Smooth muscle cell (in vitro differentiated cells): Measurements from ENCODE around the gene SUCLG2. TPM values are rescaled to one million over a fixed set of nuclear protein-coding genes. Genes with fewer than 3 reads are reported as not detected.

Experiments used
- DNase-seq: peaks from one replicate; lab custom pipeline; 2025; ENCODE audit not compliant: unreplicated experiment; lab: John Stamatoyannopoulos, UW
- H2AFZ ChIP-seq: fragments of 200-600 bp; sonication (generic); 2 replicates; pipeline ENCODE4 v1.6.0; 2016; ENCODE audit warnings: antibody characterized with exemption, low read depth, mild to moderate bottlenecking
- H3F3A ChIP-seq: fragments of 200-600 bp; sonication (generic); 2 replicates; pipeline ENCODE4 v1.6.0; 2017; ENCODE audit warnings: antibody characterized with exemption, low read depth
- H3K27ac ChIP-seq: fragments of 200-600 bp; sonication (generic); 2 replicates; pipeline ENCODE4 v1.5.1; 2016; ENCODE audit warnings: low read depth, mild to moderate bottlenecking
- H3K27me3 ChIP-seq: fragments of 200-600 bp; sonication (generic); 2 replicates; pipeline ENCODE4 v1.6.1; 2016; ENCODE audit warnings: low read depth, mild to moderate bottlenecking
- H3K36me3 ChIP-seq: fragments of 200-600 bp; sonication (generic); 2 replicates; pipeline ENCODE4 v1.5.1; 2016; ENCODE audit warnings: low read depth
- H3K4me1 ChIP-seq: fragments of 200-600 bp; sonication (generic); 2 replicates; pipeline ENCODE4 v1.5.1; 2016; ENCODE audit warnings: low read depth
- H3K4me2 ChIP-seq: fragments of 200-600 bp; sonication (generic); 2 replicates; pipeline ENCODE4 v1.6.0; 2016; ENCODE audit warnings: mild to moderate bottlenecking
- H3K4me3 ChIP-seq: fragments of 200-600 bp; sonication (generic); 2 replicates; pipeline ENCODE4 v1.5.1; 2016; ENCODE audit warnings: mild to moderate bottlenecking
- H3K79me2 ChIP-seq: fragments of 200-600 bp; sonication (generic); 2 replicates; pipeline ENCODE4 v1.6.0; 2016; ENCODE audit warnings: low read depth, mild to moderate bottlenecking
- H3K9ac ChIP-seq: fragments of 200-600 bp; sonication (generic); 2 replicates; pipeline ENCODE4 v1.6.0; 2016; ENCODE audit warnings: low read depth
- H3K9me3 ChIP-seq: fragments of 200-600 bp; sonication (generic); replicated peaks from 2 replicates; pipeline ENCODE4 v1.5.1; 2016; ENCODE audit warnings: low read depth
- H4K20me1 ChIP-seq: fragments of 200-600 bp; sonication (generic); 2 replicates; pipeline ENCODE4 v1.6.0; 2016; ENCODE audit warnings: low read depth
- CTCF ChIP-seq: fragments of 200-600 bp; sonication (generic); IDR thresholded peaks from 2 replicates; pipeline ENCODE4 v1.5.1; 2017; ENCODE audit warnings: borderline replicate concordance, mild to moderate bottlenecking, antibody characterized with exemption; ENCODE audit not compliant: insufficient read depth, poor library complexity, severe bottlenecking
- WGBS: methylation state at CpG from one replicate; pipeline ENCODE4 v1.1.7; 2016; ENCODE audit warnings: low lambda C conversion rate; 5-methylcytosine and 5-hydroxymethylcytosine counted together
- polyA plus RNA-seq: library from polyadenylated mRNA; unstranded; fragments of >200 nt; fragmentation: Nextera tagmentation; extraction: Ambion mirVana; gene quantifications from 2 replicates; pipeline ENCODE4 v1.2.1, GENCODE V29; 2016
- total RNA-seq: library from RNA; depleted of rRNA; stranded (reverse); fragments of >200 nt; gene quantifications from 2 replicates; pipeline ENCODE4 v1.2.3, GENCODE V29; 2014

The SUCLG2 gene
- total and polyA plus RNA-seq, 2 experiments from 2014 or later = 40.3 to 45.4 TPM

- DNase-seq = no peak
- Histone ChIP-seq H3K4me3 (no peak overlapping the region), H3K27me3 (no peaks in the 10 kb centered on the region), H3K36me3 (no peaks in the 10 kb centered on the region), H3K9ac (no peak overlapping the region), H3K4me2 (no peak overlapping the region), H3K4me1 (no peaks in the 10 kb centered on the region), H3K79me2 (no peaks in the 10 kb centered on the region), H3K9me3 (no peaks in the 10 kb centered on the region), H2AFZ (no peak overlapping the region), H3K27ac (no peak overlapping the region), H4K20me1 (no peaks in the 10 kb centered on the region), H3F3A (no peaks in the 10 kb centered on the region)
- WGBS = 76% methylated on average over 1 of the region's 1 CpG
- no peak for TF ChIP-seq CTCF
These were observed 222.5 kb downstream of the SUCLG2 start for GRCh38 chr3:67431887-67432286.

GRCh38 chr3:67423722-67424121 is 230.7 kb downstream of the SUCLG2 start:
- no peaks in the 10 kb centered on the region for H3K4me1 ChIP-seq
- H3K4me2 ChIP-seq = no peak overlapping the region
- H3K27ac ChIP-seq = no peak overlapping the region
- no peak overlapping the region for H2AFZ ChIP-seq
- no peaks in the 10 kb centered on the region for H4K20me1 ChIP-seq
- no peaks in the 10 kb centered on the region for H3F3A ChIP-seq
- peaks cover 9% of the 10 kb centered on the region for H3K36me3 ChIP-seq
- no peak overlapping the region for H3K9ac ChIP-seq
- TF ChIP-seq CTCF = no peak
- H3K4me3 ChIP-seq = no peak overlapping the region
- peaks cover 9% of the 10 kb centered on the region for H3K9me3 ChIP-seq
- H3K79me2 ChIP-seq = no peaks in the 10 kb centered on the region
- no peaks in the 10 kb centered on the region for H3K27me3 ChIP-seq
- DNase-seq = no peak

- WGBS = 79% methylated on average over 1 of the region's 1 CpG
- Histone ChIP-seq H3K4me2 (no peak overlapping the region), H3K4me3 (no peak overlapping the region), H2AFZ (no peak overlapping the region), H3K79me2 (no peaks in the 10 kb centered on the region), H3K27ac (no peak overlapping the region), H3K36me3 (peaks cover 9% of the 10 kb centered on the region), H3K27me3 (no peaks in the 10 kb centered on the region), H3K9ac (no peak overlapping the region), H3K4me1 (no peaks in the 10 kb centered on the region), H3K9me3 (peaks cover 9% of the 10 kb centered on the region), H4K20me1 (no peaks in the 10 kb centered on the region), H3F3A (no peaks in the 10 kb centered on the region)
- DNase-seq = no peak
- TF ChIP-seq CTCF = no peak
These were observed 232.5 kb downstream of the SUCLG2 start for GRCh38 chr3:67421912-67422311.

- H3K4me3 ChIP-seq = no peak overlapping the region
- no peaks in the 10 kb centered on the region for H3K79me2 ChIP-seq
- no peaks in the 10 kb centered on the region for H3K27me3 ChIP-seq
- H3K4me1 ChIP-seq = no peaks in the 10 kb centered on the region
- H4K20me1 ChIP-seq = no peaks in the 10 kb centered on the region
- no peak overlapping the region for H3K9ac ChIP-seq
- no peak for TF ChIP-seq CTCF
- H3K27ac ChIP-seq = no peak overlapping the region
- peaks cover 9% of the 10 kb centered on the region for H3K36me3 ChIP-seq
- H3K9me3 ChIP-seq = peaks cover 9% of the 10 kb centered on the region
- H3K4me2 ChIP-seq = no peak overlapping the region
- no peak for DNase-seq
- no peaks in the 10 kb centered on the region for H3F3A ChIP-seq
- no peak overlapping the region for H2AFZ ChIP-seq
These were observed 234.6 kb downstream of the SUCLG2 start for GRCh38 chr3:67419779-67420178.
